ENCODE measurements around the gene SH2D7. TPM values are rescaled to one million over a fixed set of nuclear protein-coding genes. Genes with fewer than 3 reads are reported as not detected.

Gene SH2D7
- polyA plus RNA-seq, 1 donor from 2014 or later, result not detected

DNA sequence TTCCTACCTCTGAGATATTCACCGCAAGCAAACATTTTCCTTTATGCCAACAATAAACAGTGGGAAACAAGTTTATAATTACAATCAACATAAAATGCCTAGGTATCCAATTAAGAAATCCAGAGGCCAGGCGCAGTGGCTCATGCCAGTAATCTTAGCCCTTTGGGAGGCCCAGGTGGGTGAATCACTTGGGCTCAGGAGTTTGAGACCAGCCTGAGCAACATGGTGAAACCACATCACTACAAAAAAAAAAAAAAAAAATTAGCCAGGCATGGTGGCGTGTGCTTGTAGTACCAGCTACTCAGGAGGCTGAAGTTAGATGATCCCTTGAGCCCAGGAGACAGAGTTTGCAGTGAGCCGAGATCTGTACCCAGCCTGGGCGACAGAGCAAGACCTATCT lies 32.1 kb upstream of the SH2D7 start:
- Histone ChIP-seq H3K36me3 (ENCODE audit: insufficient read depth, low read length) (no peaks in the 10 kb centered on the region), H3K4me2 (ENCODE audit: low read length) (no peak overlapping the region), H3F3A (ENCODE audit: insufficient read depth, low read length, poor library complexity, severe bottlenecking) (no peaks in the 10 kb centered on the region), H3K4me3 (ENCODE audit: low read length) (no peak overlapping the region), H3K9me2 (ENCODE audit: insufficient read depth, low read length) (no peaks in the 10 kb centered on the region), H3K27ac (ENCODE audit: low read length) (no peak overlapping the region), H3K27me3 (ENCODE audit: insufficient read depth, low read depth, low read length) (no peaks in the 10 kb centered on the region), H2AFZ (ENCODE audit: low read depth, low read length) (no peak overlapping the region), H3K9me3 (ENCODE audit: low read length) (no peaks in the 10 kb centered on the region), H4K20me1 (ENCODE audit: insufficient read depth) (no peaks in the 10 kb centered on the region), H3K9ac (ENCODE audit: low read length) (no peak overlapping the region), H3K79me2 (replicated peaks; ENCODE audit: insufficient read depth, low read length) (peaks cover 8% of the 10 kb centered on the region)
- TF ChIP-seq RAD21 (conservative IDR thresholded peaks at IDR 0.05) (no peak), POLR2AphosphoS5 (IDR thresholded peaks at IDR 0.05) (no peak), MXI1 (conservative IDR thresholded peaks at IDR 0.05; ENCODE audit: poor library complexity, severe bottlenecking) (no peak), SMC3 (conservative IDR thresholded peaks at IDR 0.05; ENCODE audit: poor library complexity) (no peak), EZH2 (IDR thresholded peaks at IDR 0.05; ENCODE audit: borderline replicate concordance, insufficient read depth, low read length, poor library complexity, severe bottlenecking) (no peak), EP300 (conservative IDR thresholded peaks at IDR 0.05; ENCODE audit: poor library complexity, severe bottlenecking) (no peak), TAF1 (IDR thresholded peaks at IDR 0.05; ENCODE audit: low read depth) (no peak)
- TF ChIP-seq, protein P1, sequence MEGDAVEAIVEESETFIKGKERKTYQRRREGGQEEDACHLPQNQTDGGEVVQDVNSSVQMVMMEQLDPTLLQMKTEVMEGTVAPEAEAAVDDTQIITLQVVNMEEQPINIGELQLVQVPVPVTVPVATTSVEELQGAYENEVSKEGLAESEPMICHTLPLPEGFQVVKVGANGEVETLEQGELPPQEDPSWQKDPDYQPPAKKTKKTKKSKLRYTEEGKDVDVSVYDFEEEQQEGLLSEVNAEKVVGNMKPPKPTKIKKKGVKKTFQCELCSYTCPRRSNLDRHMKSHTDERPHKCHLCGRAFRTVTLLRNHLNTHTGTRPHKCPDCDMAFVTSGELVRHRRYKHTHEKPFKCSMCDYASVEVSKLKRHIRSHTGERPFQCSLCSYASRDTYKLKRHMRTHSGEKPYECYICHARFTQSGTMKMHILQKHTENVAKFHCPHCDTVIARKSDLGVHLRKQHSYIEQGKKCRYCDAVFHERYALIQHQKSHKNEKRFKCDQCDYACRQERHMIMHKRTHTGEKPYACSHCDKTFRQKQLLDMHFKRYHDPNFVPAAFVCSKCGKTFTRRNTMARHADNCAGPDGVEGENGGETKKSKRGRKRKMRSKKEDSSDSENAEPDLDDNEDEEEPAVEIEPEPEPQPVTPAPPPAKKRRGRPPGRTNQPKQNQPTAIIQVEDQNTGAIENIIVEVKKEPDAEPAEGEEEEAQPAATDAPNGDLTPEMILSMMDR (IDR thresholded peaks at IDR 0.05; ENCODE audit: poor library complexity, severe bottlenecking), result no peak
- TF ChIP-seq, protein P2, sequence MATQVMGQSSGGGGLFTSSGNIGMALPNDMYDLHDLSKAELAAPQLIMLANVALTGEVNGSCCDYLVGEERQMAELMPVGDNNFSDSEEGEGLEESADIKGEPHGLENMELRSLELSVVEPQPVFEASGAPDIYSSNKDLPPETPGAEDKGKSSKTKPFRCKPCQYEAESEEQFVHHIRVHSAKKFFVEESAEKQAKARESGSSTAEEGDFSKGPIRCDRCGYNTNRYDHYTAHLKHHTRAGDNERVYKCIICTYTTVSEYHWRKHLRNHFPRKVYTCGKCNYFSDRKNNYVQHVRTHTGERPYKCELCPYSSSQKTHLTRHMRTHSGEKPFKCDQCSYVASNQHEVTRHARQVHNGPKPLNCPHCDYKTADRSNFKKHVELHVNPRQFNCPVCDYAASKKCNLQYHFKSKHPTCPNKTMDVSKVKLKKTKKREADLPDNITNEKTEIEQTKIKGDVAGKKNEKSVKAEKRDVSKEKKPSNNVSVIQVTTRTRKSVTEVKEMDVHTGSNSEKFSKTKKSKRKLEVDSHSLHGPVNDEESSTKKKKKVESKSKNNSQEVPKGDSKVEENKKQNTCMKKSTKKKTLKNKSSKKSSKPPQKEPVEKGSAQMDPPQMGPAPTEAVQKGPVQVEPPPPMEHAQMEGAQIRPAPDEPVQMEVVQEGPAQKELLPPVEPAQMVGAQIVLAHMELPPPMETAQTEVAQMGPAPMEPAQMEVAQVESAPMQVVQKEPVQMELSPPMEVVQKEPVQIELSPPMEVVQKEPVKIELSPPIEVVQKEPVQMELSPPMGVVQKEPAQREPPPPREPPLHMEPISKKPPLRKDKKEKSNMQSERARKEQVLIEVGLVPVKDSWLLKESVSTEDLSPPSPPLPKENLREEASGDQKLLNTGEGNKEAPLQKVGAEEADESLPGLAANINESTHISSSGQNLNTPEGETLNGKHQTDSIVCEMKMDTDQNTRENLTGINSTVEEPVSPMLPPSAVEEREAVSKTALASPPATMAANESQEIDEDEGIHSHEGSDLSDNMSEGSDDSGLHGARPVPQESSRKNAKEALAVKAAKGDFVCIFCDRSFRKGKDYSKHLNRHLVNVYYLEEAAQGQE (IDR thresholded peaks at IDR 0.05; ENCODE audit: borderline replicate concordance), result no peak

DNA sequence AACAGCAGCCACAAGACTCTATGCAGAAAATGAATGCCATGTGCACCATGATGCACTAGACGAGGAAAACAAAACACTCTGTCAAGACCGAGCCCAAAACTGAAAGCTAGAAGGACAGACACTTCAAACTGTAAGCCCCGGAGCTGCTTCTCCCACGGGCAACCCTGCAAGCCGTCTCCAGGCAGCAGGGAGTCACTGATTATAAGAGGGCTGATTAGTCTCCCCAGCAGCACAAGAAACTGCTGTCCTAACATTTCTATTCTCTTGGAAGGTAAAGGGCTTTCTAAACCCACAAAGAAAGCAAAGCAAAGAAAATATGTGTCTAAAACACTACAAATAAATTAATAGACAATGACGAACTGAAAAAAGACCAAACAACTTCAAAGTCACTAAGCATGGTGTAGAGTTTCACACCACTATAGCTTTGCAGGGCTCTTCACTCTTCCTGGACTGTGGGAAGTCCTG lies 30.4 kb upstream of the SH2D7 start:
- TF ChIP-seq MXI1 (conservative IDR thresholded peaks at IDR 0.05; ENCODE audit: poor library complexity, severe bottlenecking) (peak; percentile 21), EP300 (conservative IDR thresholded peaks at IDR 0.05; ENCODE audit: poor library complexity, severe bottlenecking) (no peak)

More for the DNA sequence above, 30.4 kb upstream of the SH2D7 start:
- peak overlapping the region; percentile 26 for H3K4me3 ChIP-seq (ENCODE audit: low read length)
- H3K4me2 ChIP-seq (ENCODE audit: low read length), result peak overlapping the region; percentile 60
- H3K27ac ChIP-seq (ENCODE audit: low read length), result no peak overlapping the region
- no peak overlapping the region for H2AFZ ChIP-seq (ENCODE audit: low read depth, low read length)
- no peak overlapping the region for H3K9ac ChIP-seq (ENCODE audit: low read length)
- H3K27me3 ChIP-seq (ENCODE audit: insufficient read depth, low read depth, low read length), result no peaks in the 10 kb centered on the region
- no peaks in the 10 kb centered on the region for H3K9me3 ChIP-seq (ENCODE audit: low read length)
- H3K36me3 ChIP-seq (ENCODE audit: insufficient read depth, low read length), result no peaks in the 10 kb centered on the region
- H4K20me1 ChIP-seq (ENCODE audit: insufficient read depth), result no peaks in the 10 kb centered on the region
- no peaks in the 10 kb centered on the region for H3F3A ChIP-seq (ENCODE audit: insufficient read depth, low read length, poor library complexity, severe bottlenecking)
- H3K9me2 ChIP-seq (ENCODE audit: insufficient read depth, low read length), result no peaks in the 10 kb centered on the region
- peaks cover 8% of the 10 kb centered on the region for H3K79me2 ChIP-seq (replicated peaks; ENCODE audit: insufficient read depth, low read length)

All from neural cell (in vitro differentiated cells).